Stimulated activated CD4-positive, alpha-beta T cell treated with anti-CD3 and anti-CD28 coated beads, TNF-alpha, amount 100 ng/mL, for 4 hours (primary cell): ENCODE data around the gene SPINK4.

Experiments
- DNase-seq, 3 experiments: peaks; one replicate each; pipeline ENCODE4 v3.0.0-alpha.2; 2020; ENCODE audit warnings: low read depth in 3 of 3

SPINK4 gene

DNA sequence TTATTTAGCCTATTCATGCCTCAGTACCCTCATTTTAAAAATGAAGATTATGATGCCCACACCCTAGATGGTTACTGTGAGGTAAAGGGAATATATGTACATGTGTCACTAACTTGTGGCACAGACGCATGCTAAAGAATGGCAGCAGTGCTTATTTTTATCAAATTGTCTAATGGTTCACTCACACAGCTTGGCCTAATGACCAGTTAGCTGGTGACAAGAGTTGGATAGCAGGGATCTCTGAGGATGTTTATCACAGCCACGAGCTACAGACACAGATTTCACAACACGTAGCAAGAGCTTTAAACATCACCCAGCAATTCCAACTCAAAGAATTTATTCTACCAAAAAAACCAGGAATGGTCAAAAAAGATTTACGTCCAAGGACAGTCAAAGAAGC lies 17.3 kb downstream of the SPINK4 start:
- no peak for DNase-seq

DNA sequence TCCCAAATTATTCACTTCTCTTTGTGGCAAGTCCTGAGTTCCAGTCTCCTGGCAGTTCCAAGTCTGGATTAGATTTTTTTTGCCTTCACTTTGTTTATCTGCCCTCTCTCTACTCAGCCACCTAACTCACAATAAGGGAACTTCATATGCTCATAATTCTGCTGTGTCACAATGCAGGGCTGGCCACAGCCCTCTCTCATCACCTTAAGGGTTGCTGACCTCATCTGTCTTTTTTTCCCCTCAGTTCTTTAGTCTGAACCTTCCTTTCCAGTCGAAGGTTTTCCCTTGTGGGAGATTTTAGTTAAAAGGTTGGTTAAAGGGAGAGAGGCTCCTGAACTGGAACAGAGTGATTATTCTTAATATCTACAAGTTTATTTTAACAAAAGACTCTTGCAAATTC lies 20.4 kb downstream of the SPINK4 start:
- no peak for DNase-seq

DNA sequence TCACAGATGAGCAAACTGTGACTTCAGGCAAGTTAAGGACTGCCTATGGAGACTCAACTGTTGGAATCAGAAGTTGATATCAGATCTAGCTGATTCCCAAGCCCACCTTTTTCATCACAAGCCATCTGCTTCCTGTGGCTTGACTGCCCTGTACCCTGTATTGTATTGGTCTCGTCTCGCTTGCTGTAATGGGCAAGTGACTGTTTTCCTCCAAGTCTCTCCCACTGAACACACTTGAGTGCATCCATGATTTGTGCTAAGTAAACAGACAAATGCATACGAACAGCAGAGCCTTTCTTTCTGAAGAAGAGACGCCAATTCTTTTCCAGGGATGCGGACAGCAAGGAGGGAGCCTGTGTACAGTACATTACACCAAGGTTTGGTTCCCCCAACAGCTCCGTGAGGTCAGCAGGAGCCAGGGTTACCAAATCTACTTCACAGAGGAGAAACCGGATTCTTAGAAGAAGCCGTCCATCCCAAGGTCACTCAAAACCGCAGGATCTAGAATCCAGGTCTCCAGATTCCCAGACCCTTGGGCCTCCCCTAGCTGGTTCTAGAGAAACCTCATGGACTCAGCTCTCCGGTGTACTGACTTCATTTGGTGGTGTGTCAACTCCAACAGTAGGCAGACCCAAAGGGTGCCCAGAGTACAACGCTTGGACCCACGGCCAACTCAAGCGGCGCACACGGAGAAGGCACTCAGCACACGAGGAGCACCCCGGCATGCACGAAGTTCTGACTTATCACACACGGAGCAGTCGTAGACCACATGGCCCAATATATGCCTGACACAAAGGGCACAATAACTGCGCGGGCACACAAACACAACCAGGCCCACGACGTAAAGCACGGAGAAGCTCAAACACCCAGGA lies 23.4 kb downstream of the SPINK4 start:
- DNase-seq = peak in 1 of 3 experiments; percentile 14

DNA sequence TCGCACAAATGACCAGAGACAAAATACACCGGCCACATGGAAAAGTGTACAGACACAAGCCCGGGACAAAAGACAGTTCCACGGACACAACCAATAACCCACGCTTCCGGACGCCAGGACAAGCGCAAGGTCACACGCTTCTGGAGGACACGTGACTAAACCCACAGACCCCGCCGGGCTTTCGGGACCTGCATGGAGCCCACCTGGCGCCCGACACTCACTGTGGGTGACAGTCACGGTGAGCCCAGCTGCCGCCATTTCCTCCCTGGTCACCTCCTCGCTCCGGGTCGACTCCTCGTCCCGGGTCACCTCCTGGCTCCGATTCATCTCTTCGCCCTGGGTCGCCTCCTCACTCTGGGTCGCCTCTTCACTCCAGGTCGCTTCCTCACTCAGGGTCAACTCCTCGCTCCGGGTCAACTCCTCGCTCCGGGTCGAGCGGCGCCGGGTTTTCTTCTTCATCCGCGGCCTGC lies 24.1 kb downstream of the SPINK4 start:
- DNase-seq = peak in 2 of 3 experiments; percentile 8 to 9

DNA sequence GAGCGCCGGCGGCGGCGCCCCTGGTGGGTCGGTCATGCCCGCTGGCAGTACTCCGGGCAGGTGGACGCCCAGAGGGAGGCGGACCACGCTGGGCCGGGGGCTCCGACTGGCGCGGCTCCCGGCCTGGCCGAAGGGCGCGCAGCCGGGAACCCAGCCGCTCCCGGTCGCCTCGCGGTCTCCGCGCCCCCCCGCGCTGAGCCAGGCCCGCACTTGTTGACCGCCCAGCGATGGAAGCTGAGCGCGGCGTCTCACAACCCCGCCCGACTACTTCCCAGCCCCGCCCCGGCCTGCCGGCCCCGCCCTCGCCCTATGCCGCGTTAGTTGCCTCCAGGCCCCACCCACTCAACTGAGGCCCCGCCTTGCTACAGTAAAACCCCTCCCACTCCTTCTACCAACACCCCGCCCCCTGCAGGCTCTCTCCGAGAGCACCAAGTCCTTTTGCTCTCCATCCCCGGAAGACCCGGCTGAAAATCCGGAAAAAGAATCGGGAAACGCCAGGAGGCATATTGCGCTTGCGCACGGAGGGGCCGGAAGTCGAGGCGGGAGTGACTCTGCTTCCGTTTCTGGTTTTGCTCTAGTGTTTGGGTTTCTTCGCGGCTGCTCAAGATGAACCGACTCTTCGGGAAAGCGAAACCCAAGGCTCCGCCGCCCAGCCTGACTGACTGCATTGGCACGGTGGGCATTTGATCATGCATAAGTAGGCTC lies 24.7 kb downstream of the SPINK4 start, which contains the start of the genes BAG1 and CHMP5:
TSS of gene BAG1 (minus strand) at position 236 of the 705 bp plus-strand sequence.
TSS of gene CHMP5 (plus strand) at position 577 of the 705 bp plus-strand sequence. CDS start at position 607, 30 bp downstream.
- DNase-seq = peak; percentile 100

DNA sequence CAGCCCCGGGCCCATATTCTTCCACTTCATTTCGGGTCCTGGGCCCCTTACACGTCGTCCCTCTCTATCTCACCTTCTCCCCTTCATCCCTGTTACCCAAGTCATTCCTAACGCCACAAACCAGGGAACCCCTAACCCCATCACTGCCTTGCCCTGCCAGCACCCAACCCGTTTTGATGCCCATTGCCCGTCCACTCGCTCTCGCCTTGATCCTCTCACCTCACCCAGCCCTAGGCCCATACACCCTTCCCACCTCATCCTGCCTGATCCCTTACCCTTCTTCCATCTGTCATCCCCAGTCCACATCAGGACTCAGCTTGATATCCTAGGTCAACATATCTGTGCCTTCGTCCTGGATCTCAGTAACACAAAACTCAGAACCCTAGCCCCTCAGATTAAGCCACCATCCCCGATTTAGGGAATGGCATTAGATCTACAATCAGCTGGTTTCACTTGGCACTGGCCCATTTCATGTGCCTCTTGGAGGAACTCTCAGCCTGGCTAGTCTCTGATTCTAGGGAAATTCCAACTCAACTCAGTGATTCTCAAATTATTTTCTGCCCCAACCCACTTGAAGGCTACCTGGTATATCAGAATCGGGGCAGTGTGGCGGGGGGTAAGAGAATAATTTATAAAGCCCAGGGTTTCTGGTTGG lies 25.4 kb downstream of the SPINK4 start:
- DNase-seq = no peak

DNA sequence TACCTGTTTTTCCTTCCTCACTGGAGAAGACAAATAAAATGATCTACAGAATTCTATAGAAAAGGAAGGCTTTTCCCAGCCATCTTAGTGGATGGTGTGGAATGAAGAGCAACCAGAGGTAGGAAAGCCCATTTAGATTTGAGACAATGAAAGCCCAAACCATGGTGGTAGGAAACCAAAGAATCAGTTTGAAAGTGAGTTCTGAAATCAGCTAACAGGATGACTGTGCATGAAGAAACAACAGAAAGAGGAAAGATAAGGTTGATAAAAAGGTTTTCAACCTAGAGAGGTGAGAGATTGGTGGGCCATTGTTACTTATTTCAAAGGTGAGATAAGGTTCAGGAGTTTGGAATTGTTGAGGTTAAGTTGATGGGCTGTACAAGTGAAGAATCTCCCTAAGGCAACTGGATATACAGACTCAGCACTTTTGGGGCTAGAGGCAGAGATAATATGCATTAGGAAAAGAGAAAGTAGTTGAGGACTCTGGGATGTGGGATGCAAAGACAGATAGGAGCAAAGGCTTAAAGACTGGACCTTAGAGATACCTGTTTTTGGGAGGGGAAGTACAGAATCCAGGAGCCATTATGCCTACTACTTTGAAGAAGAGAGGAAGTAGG lies 27.3 kb downstream of the SPINK4 start:
- no peak for DNase-seq

DNA sequence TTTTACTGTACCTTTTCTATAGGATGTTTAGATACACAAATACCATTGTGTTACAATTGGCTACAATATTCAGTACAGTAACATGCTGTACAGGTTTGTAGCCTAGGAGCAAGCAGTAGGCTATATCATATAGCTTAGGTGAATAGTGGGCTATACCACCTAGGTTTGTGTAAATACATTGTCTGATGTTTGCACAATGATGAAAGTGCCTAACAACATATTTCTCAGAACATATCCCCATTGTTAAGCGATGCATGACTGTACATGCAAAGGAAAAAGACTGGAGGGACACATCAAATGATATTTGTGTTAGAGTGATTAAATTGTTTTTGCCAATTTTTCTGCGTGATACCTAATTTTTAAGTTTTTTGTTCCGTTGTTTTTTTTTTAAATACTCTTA lies 30.2 kb downstream of the SPINK4 start:
- DNase-seq = no peak

DNA sequence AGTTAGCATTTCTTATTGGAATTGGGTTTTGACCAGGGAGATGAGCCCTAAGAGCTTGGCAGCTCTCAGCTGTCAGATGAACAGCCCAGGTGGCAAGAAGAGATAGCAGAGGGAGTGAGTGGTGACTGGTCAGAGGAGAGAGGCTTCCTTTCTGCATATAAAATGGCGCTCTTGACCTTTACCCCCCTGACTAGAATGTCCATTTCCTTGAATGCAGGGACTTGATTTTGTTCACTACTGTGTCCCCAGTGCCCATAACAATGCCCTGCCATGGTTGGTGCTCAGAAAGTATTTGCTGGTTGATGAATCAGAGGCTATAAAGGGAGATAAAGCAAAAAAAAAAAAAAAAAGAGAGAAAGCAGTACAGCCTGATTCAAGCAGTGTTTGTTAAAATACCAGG lies 32.1 kb downstream of the SPINK4 start:
- no peak for DNase-seq

DNA sequence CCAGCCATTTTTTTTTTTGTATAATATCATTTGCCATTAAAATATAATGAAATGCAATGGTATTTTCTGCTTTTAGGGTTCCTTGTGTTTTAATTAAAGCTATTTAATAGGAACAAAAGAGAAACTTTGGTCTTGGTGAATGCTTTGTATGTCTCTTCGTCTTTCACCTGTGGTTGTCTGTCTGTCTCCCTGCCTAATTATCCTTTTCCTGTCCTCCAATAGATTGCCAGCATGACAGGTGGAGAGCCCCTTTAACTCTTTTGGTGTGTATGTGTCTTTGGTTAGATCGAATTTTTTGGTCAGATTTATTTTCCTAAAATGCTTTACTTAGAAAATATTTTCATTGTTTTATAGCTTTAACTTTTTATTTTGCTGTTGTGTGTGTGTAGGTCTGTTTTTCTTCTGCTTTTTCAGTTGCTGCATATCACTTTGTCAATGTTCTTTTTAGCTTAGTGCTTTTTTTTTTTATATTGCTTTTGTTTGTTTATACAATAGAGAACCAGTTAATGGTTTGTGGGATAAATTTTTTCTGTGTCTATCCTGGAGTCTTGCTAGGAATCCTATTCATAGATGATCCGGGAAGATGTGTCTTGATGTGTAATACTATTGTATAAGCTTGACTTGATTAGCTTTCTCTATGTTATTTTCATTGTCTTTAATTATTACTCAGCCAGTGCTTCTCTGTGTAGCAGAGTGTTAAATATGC lies 33.5 kb downstream of the SPINK4 start:
- no peak for DNase-seq

DNA sequence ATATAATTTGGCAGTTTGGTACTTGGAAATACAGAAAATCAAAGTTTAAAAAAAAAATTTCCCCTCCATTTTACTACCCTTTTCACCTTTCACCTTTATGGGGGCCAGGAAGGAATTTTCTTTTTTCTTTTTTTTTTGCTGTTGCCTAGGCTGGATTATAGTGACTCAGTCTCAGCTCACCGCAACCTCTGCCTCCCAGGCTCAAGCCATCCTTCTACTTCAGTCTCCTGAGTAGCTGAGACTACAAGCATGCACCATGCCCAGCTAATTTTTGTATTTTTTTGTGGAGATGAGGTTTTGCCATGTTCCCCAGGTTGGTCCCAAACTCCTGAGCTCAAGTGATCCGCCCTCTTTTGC lies 34.0 kb downstream of the SPINK4 start:
- no peak for DNase-seq

DNA sequence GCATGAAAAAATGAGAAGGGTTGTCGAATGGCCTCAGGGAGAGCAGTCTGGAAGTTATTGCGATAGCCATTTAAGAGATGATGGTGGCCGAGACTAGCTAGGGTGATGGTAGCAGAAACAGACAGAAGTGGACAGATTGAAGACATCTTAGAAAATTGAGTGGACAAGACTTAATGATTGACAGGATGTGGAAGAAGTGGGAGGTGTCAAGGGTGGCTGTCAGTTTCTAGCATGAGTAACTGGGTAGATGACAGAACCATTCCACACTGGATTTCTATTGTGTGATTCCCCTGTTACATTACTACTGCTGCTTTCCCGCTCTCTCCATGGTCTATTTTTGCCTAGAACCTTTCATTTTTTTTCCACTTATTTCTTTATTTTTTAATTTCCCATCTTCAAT lies 37.5 kb downstream of the SPINK4 start:
- DNase-seq = no peak

DNA sequence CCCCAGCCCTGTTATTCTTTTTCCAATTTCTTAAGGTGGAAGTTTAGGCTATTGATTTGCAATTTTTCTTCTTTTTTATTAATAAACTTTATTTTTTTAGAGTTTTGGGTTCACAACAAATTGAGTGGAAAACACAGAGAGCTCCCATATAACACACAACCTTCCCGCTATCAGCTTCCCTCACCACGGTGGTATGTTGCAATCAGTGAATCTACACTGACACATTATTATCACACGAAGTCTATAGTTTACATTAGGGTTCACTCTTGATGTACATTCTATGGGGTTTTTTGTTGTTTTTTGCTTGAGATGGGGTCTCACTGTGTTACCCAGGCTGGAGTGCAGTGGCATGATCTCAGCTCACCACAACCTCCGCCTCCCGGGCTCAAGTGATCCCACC lies 45.5 kb downstream of the SPINK4 start:
- DNase-seq = no peak

DNA sequence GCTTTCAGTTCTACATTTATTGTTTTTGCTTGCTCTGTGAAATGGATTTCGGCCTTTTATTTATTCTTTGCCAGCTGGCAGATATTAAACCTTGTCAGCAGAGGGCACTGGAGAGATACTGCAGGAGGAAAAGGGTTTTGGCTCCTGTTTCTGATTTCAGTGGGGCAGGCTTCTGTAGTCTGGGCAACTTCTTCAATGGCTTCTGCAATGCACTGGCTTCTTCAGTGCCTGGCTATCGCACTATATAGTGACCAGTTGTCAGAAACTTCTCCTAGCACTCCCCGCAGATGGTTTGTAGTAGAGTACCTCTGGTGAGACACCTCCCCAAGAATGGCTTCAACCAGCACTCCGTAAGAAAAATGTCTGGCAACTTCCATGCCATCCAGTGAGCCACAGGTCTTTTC lies 47.1 kb downstream of the SPINK4 start:
- DNase-seq = peak in 1 of 3 experiments; percentile 15

DNA sequence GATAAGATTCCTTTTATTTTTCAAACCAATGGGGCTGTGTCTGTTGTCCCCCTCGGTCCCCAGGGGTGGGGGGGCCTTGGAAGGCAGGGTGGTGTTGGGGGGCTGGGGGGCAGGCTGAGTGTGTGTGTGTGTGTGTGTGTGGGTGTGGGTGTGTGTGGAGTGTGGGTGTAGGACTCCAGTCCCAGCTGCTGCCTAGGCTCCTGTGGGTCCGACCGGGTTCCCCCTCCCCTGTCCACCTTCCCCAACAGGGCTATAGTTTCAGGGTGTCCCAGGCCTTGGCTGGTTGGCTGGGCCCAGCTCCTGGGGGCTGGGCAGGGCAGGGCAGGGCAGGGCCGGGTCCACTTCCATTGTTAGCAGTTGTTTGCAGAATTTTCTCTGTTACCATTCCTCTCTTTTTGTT lies 48.3 kb downstream of the SPINK4 start:
- DNase-seq = no peak

DNA sequence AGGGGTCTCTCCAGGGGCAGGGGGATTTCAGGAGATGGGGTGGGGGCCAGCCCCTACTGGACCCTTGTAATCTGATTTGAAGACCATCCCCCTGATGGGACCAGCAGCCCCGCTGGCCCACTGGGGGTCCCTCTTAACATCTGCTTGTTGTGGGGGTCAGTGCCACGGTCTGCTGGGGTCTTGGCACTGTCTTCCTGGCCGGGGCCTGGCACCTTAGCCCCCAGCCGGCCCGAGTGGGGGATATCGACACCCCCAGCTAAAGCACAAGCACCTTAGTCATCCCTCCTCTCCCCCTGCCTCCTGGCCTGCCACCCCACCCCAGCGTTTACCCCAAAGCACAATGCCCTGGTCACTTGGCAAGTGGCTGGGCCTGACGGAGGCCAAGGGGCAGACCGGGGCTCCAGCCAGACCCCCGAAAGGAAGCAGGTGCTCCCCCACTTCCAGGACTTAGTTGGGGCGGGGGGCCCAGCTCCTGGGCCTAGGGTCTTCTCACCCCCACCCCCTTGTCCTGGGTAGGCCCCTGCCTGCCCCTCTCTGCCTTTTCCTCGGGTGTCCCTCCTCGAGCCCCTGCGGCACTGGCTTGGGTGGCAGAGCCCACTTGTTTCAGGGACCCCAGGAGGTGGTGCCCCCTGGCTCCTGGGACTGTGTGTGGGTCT lies 49.0 kb downstream of the SPINK4 start:
- DNase-seq = no peak

DNA sequence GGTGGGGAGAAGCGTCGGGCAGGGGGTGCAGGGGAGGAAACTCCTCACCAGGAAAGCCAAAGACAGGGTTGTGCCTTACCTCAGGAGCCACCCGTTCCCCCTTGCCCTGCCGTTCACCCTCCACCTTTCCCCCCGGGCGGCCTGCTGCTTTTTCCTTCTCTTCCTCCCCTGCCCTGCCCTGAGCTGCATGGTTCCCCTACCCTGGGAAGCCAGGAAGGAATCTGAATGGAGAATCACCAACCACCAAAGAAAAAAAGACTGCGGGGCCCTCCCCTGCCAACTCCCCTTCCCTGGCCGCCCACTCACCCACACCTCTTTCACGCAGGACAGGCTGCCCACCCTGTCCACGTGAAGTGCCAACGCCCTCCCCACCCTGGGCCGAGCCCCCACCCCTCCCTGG lies 49.5 kb downstream of the SPINK4 start:
- DNase-seq = peak in 1 of 3 experiments; percentile 23

DNA sequence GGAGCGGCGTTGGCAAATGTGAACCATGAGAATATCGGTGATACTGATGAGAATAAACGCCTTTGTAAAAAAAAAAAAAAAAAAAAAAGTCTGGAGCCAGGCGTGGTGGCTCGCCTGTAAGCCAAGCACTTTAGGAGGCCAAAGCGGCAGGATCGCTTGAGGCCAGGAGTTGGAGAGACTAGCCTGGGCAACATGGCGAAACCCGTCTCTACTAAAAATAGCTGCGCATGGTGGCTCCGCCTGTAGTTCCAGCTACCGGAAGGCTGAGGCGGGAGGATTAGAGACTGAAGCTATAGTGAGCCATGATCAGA lies 49.9 kb downstream of the SPINK4 start:
- DNase-seq = no peak

DNA sequence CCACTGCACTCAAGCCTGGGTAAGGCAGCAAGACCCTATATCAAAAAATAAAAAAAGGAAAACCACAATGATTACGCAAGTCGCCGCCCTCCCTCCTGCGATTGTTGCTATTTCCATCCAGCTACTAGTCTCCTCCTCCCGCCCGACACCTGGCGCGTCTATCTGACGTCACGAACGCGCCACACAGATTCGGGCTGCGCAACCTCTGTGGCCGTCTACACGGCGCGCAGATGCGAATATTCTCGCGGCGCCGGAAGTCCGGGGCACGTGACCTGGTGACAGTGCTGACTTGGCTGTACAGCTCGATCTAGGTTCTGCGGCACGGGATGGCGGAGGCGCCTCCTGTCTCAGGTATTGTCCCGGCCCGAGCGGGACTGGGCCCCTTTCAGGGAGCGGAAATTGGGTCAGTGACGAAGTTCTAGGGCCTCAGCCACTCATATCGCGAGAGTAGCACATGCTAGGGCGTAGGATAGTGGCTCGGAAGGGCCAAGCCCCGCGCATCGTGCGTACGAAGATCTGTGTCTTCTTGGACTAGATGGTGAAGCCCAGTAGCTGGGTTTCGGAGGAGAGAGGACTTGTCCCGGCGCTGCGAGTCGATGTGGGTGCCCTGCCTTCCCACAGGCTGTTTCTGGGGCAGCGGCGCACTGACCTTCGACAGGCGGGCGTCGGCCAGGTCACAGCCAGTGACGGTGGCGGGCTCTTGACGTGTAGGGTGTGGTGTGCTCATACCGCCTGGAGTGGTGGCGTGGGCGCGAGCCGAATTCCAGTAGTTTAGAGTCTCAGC lies 50.5 kb downstream of the SPINK4 start, which contains the start of gene NFX1:
TSS of gene NFX1 (plus strand) at position 270 of the 784 bp plus-strand sequence. CDS start at position 327, 57 bp downstream.
- DNase-seq = peak; percentile 92 to 97 (median 97)

DNA sequence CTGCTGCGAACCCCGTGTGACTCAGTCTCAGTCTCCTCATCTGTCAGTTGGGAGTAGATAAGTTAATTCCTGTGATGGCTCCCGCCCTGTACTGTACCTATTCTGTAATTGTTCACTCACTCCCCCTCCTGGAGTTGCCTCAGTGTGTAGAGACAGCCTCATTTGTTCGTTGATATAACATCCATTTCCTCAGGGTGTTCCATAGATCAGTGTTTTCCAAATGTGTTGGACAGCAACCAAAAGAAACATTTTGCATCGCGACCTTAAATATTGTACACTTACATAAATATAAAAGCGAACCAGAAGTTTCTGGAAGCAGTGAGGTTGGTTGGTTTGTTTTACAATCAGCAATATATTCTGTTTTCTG lies 51.0 kb downstream of the SPINK4 start:
- no peak for DNase-seq
